ENCODE measurements around the gene TMEM219. TPM values are rescaled to one million over a fixed set of nuclear protein-coding genes. Genes with fewer than 3 reads are reported as not detected.
"Not testable (repeated sequence)": the region's sequence is repeated elsewhere in the genome, so short reads cannot be mapped to it uniquely, and the experiment has no call there.

TMEM219 gene
- polyA plus RNA-seq, 1 donor from 2014 or later, result 171 TPM

GRCh38 chr16:29927070-29927905 lies 34.6 kb upstream of the TMEM219 start:
- H3K27ac Mint-ChIP-seq, result peak overlapping the region; percentile 89 to 97 (median 96)
- H3K4me3 Mint-ChIP-seq, result peak overlapping the region; percentile 94 to 99 (median 98)
- H3K36me3 Mint-ChIP-seq, result no peaks in the 10 kb centered on the region
- no peaks in the 10 kb centered on the region for H3K9me3 Mint-ChIP-seq
- H3K4me1 Mint-ChIP-seq, result peaks cover 23 to 31% (median 27%) of the 10 kb centered on the region in 3 donors
- no peaks in the 10 kb centered on the region for H3K27me3 Mint-ChIP-seq

GRCh38 chr16:29931750-29932149 lies 30.1 kb upstream of the TMEM219 start:
- H3K4me3 Mint-ChIP-seq, result peak overlapping the region in 1 of 4 donors; percentile 20
- not testable (repeated sequence) for H3K27ac Mint-ChIP-seq, H3K9me3 Mint-ChIP-seq, H3K27me3 Mint-ChIP-seq, H3K4me1 Mint-ChIP-seq, H3K36me3 Mint-ChIP-seq

- Mint-ChIP-seq H3K9me3 (peaks cover 0 to 2% (median 0%) of the 10 kb centered on the region in 3 donors), H3K36me3 (no peaks in the 10 kb centered on the region), H3K27me3 (peaks cover 9% of the 10 kb centered on the region), H3K4me1 (no peaks in the 10 kb centered on the region), H3K4me3 (no peak overlapping the region), H3K27ac (peak overlapping the region in 1 of 3 donors; percentile 16)
Measured at GRCh38 chr16:29940656-29941055, 21.2 kb upstream of the TMEM219 start.

- H3K27ac Mint-ChIP-seq, result no peak overlapping the region
- no peak overlapping the region for H3K4me3 Mint-ChIP-seq
- no peaks in the 10 kb centered on the region for H3K4me1 Mint-ChIP-seq
- peaks cover 1% of the 10 kb centered on the region for H3K36me3 Mint-ChIP-seq
- H3K9me3 Mint-ChIP-seq, result peaks cover 0 to 2% (median 0%) of the 10 kb centered on the region in 3 donors
- H3K27me3 Mint-ChIP-seq, result peaks cover 8% of the 10 kb centered on the region
Measured at GRCh38 chr16:29943846-29944799, 17.8 kb upstream of the TMEM219 start.

- H3K36me3 Mint-ChIP-seq, result peaks cover 1% of the 10 kb centered on the region
- H3K4me3 Mint-ChIP-seq, result no peak overlapping the region
- no peak overlapping the region for H3K27ac Mint-ChIP-seq
- no peaks in the 10 kb centered on the region for H3K27me3 Mint-ChIP-seq
- H3K9me3 Mint-ChIP-seq, result peaks cover 2 to 8% (median 3%) of the 10 kb centered on the region in 3 donors
- H3K4me1 Mint-ChIP-seq, result no peaks in the 10 kb centered on the region
Measured at GRCh38 chr16:29947897-29948296, 14.0 kb upstream of the TMEM219 start.

- Mint-ChIP-seq H3K36me3 (peaks cover 1% of the 10 kb centered on the region), H3K27ac (no peak overlapping the region), H3K9me3 (peaks cover 2 to 8% (median 3%) of the 10 kb centered on the region in 3 donors), H3K27me3 (no peaks in the 10 kb centered on the region), H3K4me3 (no peak overlapping the region), H3K4me1 (no peaks in the 10 kb centered on the region)
Measured at GRCh38 chr16:29950806-29951461, 10.9 kb upstream of the TMEM219 start.

GRCh38 chr16:29951625-29952365 lies 10.1 kb upstream of the TMEM219 start:
- Mint-ChIP-seq H3K4me1 (no peaks in the 10 kb centered on the region), H3K4me3 (no peak overlapping the region), H3K9me3 (peaks cover 2 to 8% (median 3%) of the 10 kb centered on the region in 3 donors), H3K36me3 (no peaks in the 10 kb centered on the region), H3K27me3 (peaks cover 2% of the 10 kb centered on the region), H3K27ac (no peak overlapping the region)

- H3K27me3 Mint-ChIP-seq, result peaks cover 2% of the 10 kb centered on the region
- H3K9me3 Mint-ChIP-seq, result no peaks in the 10 kb centered on the region
- no peaks in the 10 kb centered on the region for H3K36me3 Mint-ChIP-seq
- peak overlapping the region in 1 of 3 donors; percentile 31 for H3K27ac Mint-ChIP-seq
- peaks cover 9 to 12% (median 12%) of the 10 kb centered on the region in 3 donors for H3K4me1 Mint-ChIP-seq
- no peak overlapping the region for H3K4me3 Mint-ChIP-seq
Measured at GRCh38 chr16:29958756-29959155, 3.1 kb upstream of the TMEM219 start.

GRCh38 chr16:29959293-29959692 lies 2.6 kb upstream of the TMEM219 start:
- H3K4me1 Mint-ChIP-seq, result peaks cover 9 to 12% (median 12%) of the 10 kb centered on the region in 3 donors
- peak overlapping the region in 1 of 4 donors; percentile 83 for H3K4me3 Mint-ChIP-seq
- peak overlapping the region in 1 of 3 donors; percentile 77 for H3K27ac Mint-ChIP-seq
- H3K27me3 Mint-ChIP-seq, result peaks cover 2% of the 10 kb centered on the region
- H3K9me3 Mint-ChIP-seq, result no peaks in the 10 kb centered on the region
- H3K36me3 Mint-ChIP-seq, result no peaks in the 10 kb centered on the region

GRCh38 chr16:29959821-29960220 lies 2.1 kb upstream of the TMEM219 start:
- H3K9me3 Mint-ChIP-seq, H3K36me3 Mint-ChIP-seq, H3K27me3 Mint-ChIP-seq: not testable (repeated sequence)
- peaks cover 9 to 12% (median 12%) of the 10 kb centered on the region in 3 donors for H3K4me1 Mint-ChIP-seq
- peak overlapping the region in 2 of 4 donors; percentile 77 to 83 for H3K4me3 Mint-ChIP-seq
- H3K27ac Mint-ChIP-seq, result peak overlapping the region in 1 of 3 donors; percentile 77

- H3K4me3 Mint-ChIP-seq, result peak overlapping the region; percentile 89 to 99 (median 96)
- no peaks in the 10 kb centered on the region for H3K9me3 Mint-ChIP-seq
- peaks cover 2% of the 10 kb centered on the region for H3K27me3 Mint-ChIP-seq
- peaks cover 1% of the 10 kb centered on the region for H3K36me3 Mint-ChIP-seq
- peak overlapping the region; percentile 59 to 92 (median 90) for H3K27ac Mint-ChIP-seq
- peaks cover 11 to 13% (median 12%) of the 10 kb centered on the region in 3 donors for H3K4me1 Mint-ChIP-seq
Measured at GRCh38 chr16:29961127-29961478, 776 bp upstream of the TMEM219 start.

- no peaks in the 10 kb centered on the region for H3K27me3 Mint-ChIP-seq
- no peaks in the 10 kb centered on the region for H3K9me3 Mint-ChIP-seq
- peaks cover 11 to 14% (median 12%) of the 10 kb centered on the region in 3 donors for H3K4me1 Mint-ChIP-seq
- peak overlapping the region; percentile 73 to 99 (median 93) for H3K27ac Mint-ChIP-seq
- peak overlapping the region; percentile 89 to 99 (median 96) for H3K4me3 Mint-ChIP-seq
- H3K36me3 Mint-ChIP-seq, result peaks cover 1% of the 10 kb centered on the region
Measured at GRCh38 chr16:29962344-29962994, 590 bp downstream of the TMEM219 start.

- H3K4me3 Mint-ChIP-seq, result peak overlapping the region; percentile 89 to 99 (median 96)
Measured at GRCh38 chr16:29963021-29963743, 1.3 kb downstream of the TMEM219 start.

More at GRCh38 chr16:29963021-29963743, 1.3 kb downstream of the TMEM219 start:
- Mint-ChIP-seq H3K27ac (peak overlapping the region; percentile 73 to 99 (median 93)), H3K27me3 (no peaks in the 10 kb centered on the region), H3K9me3 (no peaks in the 10 kb centered on the region), H3K4me1 (peaks cover 11 to 14% (median 12%) of the 10 kb centered on the region in 3 donors), H3K36me3 (peaks cover 1% of the 10 kb centered on the region)

All from IgD-negative memory B cell (primary cell).